K562 (cell line): ENCODE data around the gene TMC1.

Experiments used
- CREM ChIP-seq: IDR thresholded peaks from 2 replicates; pipeline ENCODE4 v1.6.1; 2014; ENCODE audit warnings: antibody characterized with exemption, low read depth
- FOXJ2 ChIP-seq: fragments of 200-800 bp; sonication (Bioruptor generic); IDR thresholded peaks from 2 replicates; pipeline ENCODE4 v1.6.1; 2016; ENCODE audit warnings: missing genetic modification characterization, missing compliant biosample characterization
- POLR2A ChIP-seq: fragments of 450-650 bp; conservative IDR thresholded peaks from 2 replicates; pipeline ENCODE4 v1.6.1; 2016
- POLR2AphosphoS5 ChIP-seq: IDR thresholded peaks from 2 replicates; pipeline ENCODE4 v1.6.1; 2011; ENCODE audit warnings: mild to moderate bottlenecking, low read depth, low read length, moderate library complexity; ENCODE audit not compliant: control insufficient read depth, insufficient read depth
- REST ChIP-seq, 2 experiments: fragments of 450-650 bp; formaldehyde crosslinking in 1 of 2; IDR thresholded peaks; 2 replicates each; pipeline versions ENCODE4 v1.4.0 to v1.6.1; 2014 to 2020; ENCODE audit warnings: mild to moderate bottlenecking in 2 of 2, borderline replicate concordance in 1 of 2, low read depth in 1 of 2

DNA sequence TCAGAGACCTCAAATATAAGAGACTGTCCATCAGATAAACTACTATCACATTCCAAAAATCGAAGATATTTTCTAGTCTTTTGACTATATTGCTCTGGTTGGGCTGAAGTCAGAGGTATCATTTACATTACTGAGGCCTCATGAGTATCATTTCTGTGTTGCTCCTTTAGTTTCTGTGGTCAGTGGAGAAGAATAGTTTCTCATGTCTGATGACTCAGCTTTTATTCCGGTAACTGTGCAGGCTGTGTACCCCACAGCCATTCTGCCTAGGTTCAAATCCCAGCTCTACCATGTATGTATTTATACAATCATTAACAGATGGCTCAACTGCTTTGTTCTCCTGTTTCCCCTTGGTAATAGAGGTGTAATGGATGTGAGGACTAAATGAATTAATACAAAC lies 252.2 kb downstream of the TMC1 start:
- TF ChIP-seq POLR2A = no peak
- no peak for TF ChIP-seq POLR2AphosphoS5
- TF ChIP-seq FOXJ2 = no peak
- no peak for TF ChIP-seq REST (IDR thresholded peaks at IDR 0.05; ENCODE audit: borderline replicate concordance)
- no peak for TF ChIP-seq REST (CRISPR knock-in tag; IDR thresholded peaks at IDR 0.05; ENCODE audit: low read depth)
- no peak for TF ChIP-seq CREM
